ENCODE data around the gene INHBC. TPM values are rescaled to one million over a fixed set of nuclear protein-coding genes. Genes with fewer than 3 reads are reported as not detected.
"Not testable (repeated sequence)": the region's sequence is repeated elsewhere in the genome, so short reads cannot be mapped to it uniquely, and the experiment has no call there.

INHBC gene
- total and polyA plus RNA-seq, 5 donors: not detected

GRCh38 chr12:57430112-57430930, 4.3 kb upstream of the INHBC start:
- intact Hi-C loops (cut with DNase I): no loop called here
- peak overlapping the region; percentile 95 for H3K27ac ChIP-seq (ENCODE audit: low read length)
- WGBS: under 1% methylated on average over 74 of the region's 74 CpGs
- H3K4me3 ChIP-seq (ENCODE audit: low read length): peak overlapping the region; percentile 99
- peak; percentile 60 to 82 (median 80) for DNase-seq
- peaks cover 4% of the 10 kb centered on the region for H3K4me1 ChIP-seq (ENCODE audit: control insufficient read depth, insufficient read depth, low read length)
- H3K9me3 ChIP-seq (ENCODE audit: control insufficient read depth, low read length): no peaks in the 10 kb centered on the region
- ATAC-seq: peak; percentile 82 to 84
- no peaks in the 10 kb centered on the region for H3K27me3 ChIP-seq (ENCODE audit: control insufficient read depth, insufficient read depth)

DNA sequence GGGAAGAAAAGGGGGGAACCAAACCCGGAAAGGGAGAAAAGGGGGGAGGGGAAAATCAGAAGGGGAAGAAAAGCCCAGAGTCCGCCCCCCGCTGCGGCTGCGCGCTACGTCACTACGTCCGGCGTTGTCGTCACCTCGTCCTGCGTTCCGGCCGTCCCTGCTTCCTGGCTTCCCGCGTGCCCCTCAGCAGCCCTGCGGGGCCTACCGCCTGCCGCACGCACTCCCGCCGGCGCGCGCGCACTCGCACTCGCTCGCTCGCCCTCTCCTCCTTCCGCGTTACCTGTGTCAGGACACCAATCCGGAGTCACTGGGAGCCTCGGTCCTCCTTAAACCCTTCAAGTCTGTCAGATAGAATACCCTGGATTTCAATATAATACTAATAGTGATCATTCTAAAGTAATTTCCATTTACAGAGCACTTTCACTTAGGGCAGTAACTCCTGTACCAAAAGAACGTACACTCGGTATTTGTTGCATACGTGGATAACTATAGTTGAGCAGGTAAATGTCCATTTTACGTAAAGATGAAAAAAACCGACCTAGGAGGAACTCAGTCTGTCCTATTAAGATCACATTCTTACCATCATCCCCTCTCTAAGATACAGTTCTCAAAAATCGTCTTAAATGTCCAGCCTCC, 3.5 kb upstream of the INHBC start, which contains the start of gene R3HDM2:
Gene R3HDM2 (minus strand): TSS at position 113 of the 636 bp plus-strand sequence. CDS start 120,615 bp downstream, outside the sequence.
- 3% methylated on average over 41 of the region's 41 CpGs for WGBS
- no peaks in the 10 kb centered on the region for H3K27me3 ChIP-seq (ENCODE audit: control insufficient read depth, insufficient read depth)
- peaks cover 4% of the 10 kb centered on the region for H3K4me1 ChIP-seq (ENCODE audit: control insufficient read depth, insufficient read depth, low read length)
- H3K9me3 ChIP-seq (ENCODE audit: control insufficient read depth, low read length): no peaks in the 10 kb centered on the region
- peak within 1 kb of the TSS; percentile 95 for H3K27ac ChIP-seq (ENCODE audit: low read length)
- ATAC-seq (peak; percentile 99), DNase-seq (peak; percentile 96 to 98 (median 98))
- peak within 1 kb of the TSS; percentile 99 for H3K4me3 ChIP-seq (ENCODE audit: low read length)
- intact Hi-C loops (cut with DNase I): no loop called here

DNA sequence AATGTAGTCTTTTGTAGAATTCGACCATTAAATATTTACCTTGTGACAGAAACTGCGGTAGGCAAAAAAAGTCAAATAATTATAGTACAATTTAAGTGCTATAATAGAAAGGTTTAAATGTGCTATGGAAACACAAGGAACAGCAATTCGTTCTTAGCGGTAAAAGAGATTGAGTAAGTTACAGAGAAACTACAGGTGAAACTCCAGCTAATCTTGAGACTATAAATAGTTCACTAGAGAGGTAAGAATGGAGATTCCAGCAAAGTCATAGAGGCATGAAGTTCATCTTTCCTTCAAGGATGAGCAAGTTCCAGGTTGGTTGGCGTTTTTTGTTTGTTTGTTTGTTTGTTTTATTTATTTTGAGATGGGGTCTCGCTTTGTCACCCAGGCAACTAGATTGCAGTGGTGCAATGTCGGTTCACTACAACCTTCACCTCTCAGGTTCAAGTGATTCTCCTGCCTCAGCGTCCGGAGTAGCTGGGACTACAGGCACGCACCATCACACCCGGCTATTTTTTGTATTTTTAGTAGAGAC, 2.9 kb upstream of the INHBC start:
- DNase-seq (no peak), ATAC-seq (no peak)
- WGBS: 93% methylated on average over 11 of the region's 11 CpGs
- peaks cover 4% of the 10 kb centered on the region for H3K4me1 ChIP-seq (ENCODE audit: control insufficient read depth, insufficient read depth, low read length)
- H3K27me3 ChIP-seq (ENCODE audit: control insufficient read depth, insufficient read depth): no peaks in the 10 kb centered on the region
- H3K4me3 ChIP-seq (ENCODE audit: low read length): no peak overlapping the region
- no peak overlapping the region for H3K27ac ChIP-seq (ENCODE audit: low read length)
- H3K9me3 ChIP-seq (ENCODE audit: control insufficient read depth, low read length): no peaks in the 10 kb centered on the region
- intact Hi-C loops (cut with DNase I): no loop called here

GRCh38 chr12:57433370-57433769, 1.2 kb upstream of the INHBC start:
- no peak for ATAC-seq
- H3K4me1 ChIP-seq (ENCODE audit: control insufficient read depth, insufficient read depth, low read length): peaks cover 4% of the 10 kb centered on the region
- intact Hi-C loops (cut with DNase I): no loop called here

GRCh38 chr12:57435293-57435692, 709 bp downstream of the INHBC start:
- 62% methylated on average over 4 of the region's 4 CpGs for WGBS
- ATAC-seq: no peak
- H3K4me1 ChIP-seq (ENCODE audit: control insufficient read depth, insufficient read depth, low read length): no peaks in the 10 kb centered on the region
- no peaks in the 10 kb centered on the region for H3K9me3 ChIP-seq (ENCODE audit: control insufficient read depth, low read length)
- intact Hi-C loops (cut with DNase I): no loop called here
- no peak overlapping the region for H3K4me3 ChIP-seq (ENCODE audit: low read length)
- H3K27ac ChIP-seq (ENCODE audit: low read length): no peak overlapping the region
- H3K27me3 ChIP-seq (ENCODE audit: control insufficient read depth, insufficient read depth): no peaks in the 10 kb centered on the region
- DNase-seq: no peak

More at GRCh38 chr12:57433370-57433769, 1.2 kb upstream of the INHBC start:
- 81% methylated on average over 3 of the region's 3 CpGs for WGBS
- Histone ChIP-seq H3K4me3 (ENCODE audit: low read length) (no peak overlapping the region), H3K27me3 (ENCODE audit: control insufficient read depth, insufficient read depth) (no peaks in the 10 kb centered on the region), H3K27ac (ENCODE audit: low read length) (no peak overlapping the region), H3K9me3 (ENCODE audit: control insufficient read depth, low read length) (no peaks in the 10 kb centered on the region)
- DNase-seq: no peak

DNA sequence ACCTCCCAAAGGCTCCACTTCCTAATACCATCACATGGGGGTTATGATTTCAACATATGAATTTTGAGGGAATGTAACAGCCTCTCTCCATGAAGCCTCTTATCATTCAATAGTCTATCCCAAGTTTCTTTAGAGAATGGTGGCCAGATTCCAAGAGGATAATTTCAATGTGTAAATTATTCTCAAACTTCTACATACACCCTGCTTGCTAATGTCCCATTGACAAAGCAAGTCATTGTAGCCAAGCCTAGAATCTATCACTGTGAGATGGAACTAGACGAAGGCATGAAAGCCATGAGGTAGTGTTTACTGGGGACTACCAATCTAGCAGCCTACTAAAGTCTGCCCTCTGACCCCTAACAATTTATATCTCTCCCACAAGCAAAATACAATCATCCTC, 3.8 kb downstream of the INHBC start:
- WGBS: 86% methylated on average over 1 of the region's 1 CpG
- Histone ChIP-seq H3K4me3 (ENCODE audit: low read length) (no peak overlapping the region), H3K9me3 (ENCODE audit: control insufficient read depth, low read length) (no peaks in the 10 kb centered on the region), H3K27ac (ENCODE audit: low read length) (no peak overlapping the region), H3K4me1 (ENCODE audit: control insufficient read depth, insufficient read depth, low read length) (no peaks in the 10 kb centered on the region), H3K27me3 (ENCODE audit: control insufficient read depth, insufficient read depth) (no peaks in the 10 kb centered on the region)
- ATAC-seq: no peak
- intact Hi-C loops (cut with DNase I): no loop called here
- DNase-seq: no peak

GRCh38 chr12:57439762-57440266, 5.2 kb downstream of the INHBC start:
- no peak overlapping the region for H3K27ac ChIP-seq (ENCODE audit: low read length)
- no peak for DNase-seq
- H3K4me1 ChIP-seq (ENCODE audit: control insufficient read depth, insufficient read depth, low read length): no peaks in the 10 kb centered on the region
- H3K4me3 ChIP-seq (ENCODE audit: low read length): no peak overlapping the region
- H3K27me3 ChIP-seq (ENCODE audit: control insufficient read depth, insufficient read depth): no peaks in the 10 kb centered on the region
- 75% methylated on average over 4 of the region's 4 CpGs for WGBS
- intact Hi-C loops (cut with DNase I): no loop called here
- no peaks in the 10 kb centered on the region for H3K9me3 ChIP-seq (ENCODE audit: control insufficient read depth, low read length)
- ATAC-seq: no peak

- ATAC-seq; H3K4me3 ChIP-seq (ENCODE audit: low read length); intact Hi-C loops (cut with DNase I); H3K27ac ChIP-seq (ENCODE audit: low read length); H3K27me3 ChIP-seq (ENCODE audit: control insufficient read depth, insufficient read depth); DNase-seq; H3K4me1 ChIP-seq (ENCODE audit: control insufficient read depth, insufficient read depth, low read length); H3K9me3 ChIP-seq (ENCODE audit: control insufficient read depth, low read length): not testable (repeated sequence)
- 84% methylated on average over 2 of the region's 2 CpGs for WGBS
These were observed 6.8 kb downstream of the INHBC start for GRCh38 chr12:57441393-57441792.

- Histone ChIP-seq H3K4me1 (ENCODE audit: control insufficient read depth, insufficient read depth, low read length) (no peaks in the 10 kb centered on the region), H3K27me3 (ENCODE audit: control insufficient read depth, insufficient read depth) (no peaks in the 10 kb centered on the region), H3K9me3 (ENCODE audit: control insufficient read depth, low read length) (no peaks in the 10 kb centered on the region), H3K4me3 (ENCODE audit: low read length) (no peak overlapping the region), H3K27ac (ENCODE audit: low read length) (no peak overlapping the region)
- WGBS: 94% methylated on average over 1 of the region's 1 CpG
- intact Hi-C loops (cut with DNase I): no loop called here
- no peak for DNase-seq
- no peak for ATAC-seq
These were observed 7.4 kb downstream of the INHBC start for GRCh38 chr12:57441846-57442427.

DNA sequence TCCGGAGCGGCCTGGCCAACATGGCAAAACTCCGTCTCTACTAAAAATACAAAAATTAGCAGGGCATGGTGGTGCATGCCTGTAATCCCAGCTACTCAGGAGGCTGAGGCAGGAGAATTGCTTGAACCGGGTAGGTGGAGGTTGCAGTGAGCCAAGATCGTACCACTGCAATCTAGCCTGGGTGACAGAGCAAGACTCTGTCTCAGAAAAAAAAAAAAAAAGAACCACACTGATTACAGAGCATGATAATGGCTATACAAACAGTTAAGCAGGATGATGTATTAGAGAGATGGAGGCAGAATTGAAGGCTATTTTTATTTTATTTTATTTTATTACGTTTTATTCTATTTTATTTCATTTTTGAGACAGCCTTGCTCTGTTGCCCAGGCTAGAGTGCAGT, 9.8 kb downstream of the INHBC start:
- WGBS: 80% methylated on average over 6 of the region's 6 CpGs
- H3K4me1 ChIP-seq (ENCODE audit: control insufficient read depth, insufficient read depth, low read length); H3K9me3 ChIP-seq (ENCODE audit: control insufficient read depth, low read length); ATAC-seq; H3K27me3 ChIP-seq (ENCODE audit: control insufficient read depth, insufficient read depth); intact Hi-C loops (cut with DNase I); H3K27ac ChIP-seq (ENCODE audit: low read length); DNase-seq; H3K4me3 ChIP-seq (ENCODE audit: low read length): not testable (repeated sequence)

GRCh38 chr12:57444744-57445143, 10.2 kb downstream of the INHBC start:
- 63% methylated on average over 5 of the region's 5 CpGs for WGBS
- intact Hi-C loops (cut with DNase I): no loop called here
- H3K4me1 ChIP-seq (ENCODE audit: control insufficient read depth, insufficient read depth, low read length): no peaks in the 10 kb centered on the region
- H3K27ac ChIP-seq (ENCODE audit: low read length): no peak overlapping the region
- H3K4me3 ChIP-seq (ENCODE audit: low read length): no peak overlapping the region
- DNase-seq: no peak
- no peaks in the 10 kb centered on the region for H3K27me3 ChIP-seq (ENCODE audit: control insufficient read depth, insufficient read depth)
- H3K9me3 ChIP-seq (ENCODE audit: control insufficient read depth, low read length): no peaks in the 10 kb centered on the region
- ATAC-seq: no peak
